HUES64 (cell line): Measurements from ENCODE around the gene ANXA1.

Experiments used
- H3K27ac ChIP-seq: 2 replicates; pipeline ENCODE4 v1.7.0; 2013; ENCODE audit warnings: low read depth, low read length, inconsistent platforms
- H3K27me3 ChIP-seq: 2 replicates; pipeline ENCODE4 v1.6.1; 2013; ENCODE audit warnings: mild to moderate bottlenecking, low read length; ENCODE audit not compliant: insufficient read depth
- H3K36me3 ChIP-seq: 2 replicates; pipeline ENCODE4 v1.6.1; 2013; ENCODE audit warnings: mild to moderate bottlenecking, low read length; ENCODE audit not compliant: insufficient read depth
- H3K4me1 ChIP-seq: 2 replicates; pipeline ENCODE4 v1.6.1; 2013; ENCODE audit warnings: mild to moderate bottlenecking, low read length, moderate library complexity; ENCODE audit not compliant: insufficient read depth
- H3K4me3 ChIP-seq: 2 replicates; pipeline ENCODE4 v1.5.1; 2013; ENCODE audit warnings: mild to moderate bottlenecking, low read length, moderate library complexity
- H3K9ac ChIP-seq: 2 replicates; pipeline ENCODE4 v1.6.1; 2013; ENCODE audit warnings: mild to moderate bottlenecking, low read depth, low read length
- H3K9me3 ChIP-seq: 2 replicates; pipeline ENCODE4 v1.6.1; 2013; ENCODE audit warnings: low read depth, low read length; ENCODE audit not compliant: insufficient read depth
- WGBS: fragments of 150-250, 120-280 bp; methylation state at CpG from one replicate; pipeline ENCODE4 v1.1.7; 2013; ENCODE audit warnings: missing lambda C conversion rate; 5-methylcytosine and 5-hydroxymethylcytosine counted together

The ANXA1 gene

GRCh38 chr9:73155377-73155776 is 3.7 kb downstream of the ANXA1 start:
- Histone ChIP-seq H3K9me3 (no peaks in the 10 kb centered on the region), H3K9ac (no peak overlapping the region), H3K27ac (no peak overlapping the region), H3K36me3 (peaks cover 22% of the 10 kb centered on the region; the same call in 1 of the 2 replicates), H3K4me1 (peaks cover 52% of the 10 kb centered on the region), H3K27me3 (no peaks in the 10 kb centered on the region), H3K4me3 (no peak overlapping the region)
- WGBS = 93% methylated on average over 2 of the region's 3 CpGs

DNA sequence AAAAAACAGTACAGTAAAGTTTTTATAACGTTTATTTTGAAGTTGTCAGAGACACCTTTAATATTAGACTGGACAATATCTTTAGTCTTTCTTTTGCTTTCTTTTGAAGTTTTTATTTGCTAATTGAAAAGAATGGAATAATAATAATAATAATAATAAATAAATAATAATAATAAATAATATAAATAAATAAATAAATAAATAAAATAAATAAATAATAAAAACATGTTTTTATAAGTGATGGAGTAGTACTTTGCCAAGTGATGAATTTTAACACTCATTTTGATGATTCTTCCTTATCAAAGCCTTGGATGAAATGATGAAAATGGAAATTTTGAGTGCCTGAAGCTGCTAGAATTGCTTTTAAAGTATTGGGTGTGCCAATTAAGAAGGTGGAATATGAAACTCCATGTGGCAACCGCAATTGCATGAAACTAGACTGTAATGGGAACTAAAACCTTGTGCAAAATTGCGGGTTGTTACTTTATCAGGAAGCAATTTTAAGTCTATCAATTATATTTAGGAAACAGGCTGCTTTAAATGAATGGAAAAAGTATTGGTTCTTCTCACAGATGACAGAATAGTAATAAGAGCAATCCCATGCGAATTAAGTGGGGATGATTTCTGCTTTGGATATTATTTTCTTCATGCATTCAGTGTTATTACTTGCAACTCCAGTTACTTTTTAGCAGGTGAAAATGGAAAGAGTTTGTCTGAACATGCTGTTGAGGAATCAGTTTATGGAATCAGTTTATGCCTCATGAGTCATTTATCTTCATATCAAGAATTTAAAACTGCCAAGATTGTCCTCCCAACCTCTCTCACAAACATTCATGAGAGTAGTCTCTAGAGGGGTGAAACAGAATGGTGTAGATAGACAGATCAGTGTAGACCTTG is 4.6 kb downstream of the ANXA1 start:
- Histone ChIP-seq H3K4me1 (peaks cover 48% of the 10 kb centered on the region), H3K27me3 (no peaks in the 10 kb centered on the region), H3K27ac (no peak overlapping the region), H3K36me3 (peaks cover 31% of the 10 kb centered on the region; the same call in 1 of the 2 replicates), H3K9me3 (no peaks in the 10 kb centered on the region), H3K9ac (no peak overlapping the region), H3K4me3 (no peak overlapping the region)
- 91% methylated on average over 3 of the region's 4 CpGs for WGBS

GRCh38 chr9:73156865-73157187 is 5.2 kb downstream of the ANXA1 start:
- peaks cover 36% of the 10 kb centered on the region; the same call in 1 of the 2 replicates for H3K36me3 ChIP-seq
- no peaks in the 10 kb centered on the region for H3K27me3 ChIP-seq
- H3K4me1 ChIP-seq = peaks cover 42% of the 10 kb centered on the region
- no peak overlapping the region for H3K9ac ChIP-seq
- H3K4me3 ChIP-seq = no peak overlapping the region
- H3K27ac ChIP-seq = no peak overlapping the region
- H3K9me3 ChIP-seq = no peaks in the 10 kb centered on the region

- Histone ChIP-seq H3K27me3 (no peaks in the 10 kb centered on the region), H3K4me1 (peaks cover 36% of the 10 kb centered on the region), H3K4me3 (no peak overlapping the region), H3K36me3 (peaks cover 46% of the 10 kb centered on the region; the same call in 1 of the 2 replicates), H3K27ac (no peak overlapping the region), H3K9me3 (no peaks in the 10 kb centered on the region), H3K9ac (no peak overlapping the region)
- WGBS = 89% methylated on average over 2 of the region's 2 CpGs
These were observed 6.1 kb downstream of the ANXA1 start for GRCh38 chr9:73157811-73158210.

GRCh38 chr9:73158723-73159122 is 7.1 kb downstream of the ANXA1 start:
- H3K27ac ChIP-seq = no peak overlapping the region
- H3K9ac ChIP-seq = no peak overlapping the region
- peaks cover 54% of the 10 kb centered on the region; the same call in 1 of the 2 replicates for H3K36me3 ChIP-seq
- H3K27me3 ChIP-seq = no peaks in the 10 kb centered on the region
- no peaks in the 10 kb centered on the region for H3K9me3 ChIP-seq
- H3K4me1 ChIP-seq = peaks cover 31% of the 10 kb centered on the region
- 95% methylated on average over 5 of the region's 6 CpGs for WGBS
- no peak overlapping the region for H3K4me3 ChIP-seq

DNA sequence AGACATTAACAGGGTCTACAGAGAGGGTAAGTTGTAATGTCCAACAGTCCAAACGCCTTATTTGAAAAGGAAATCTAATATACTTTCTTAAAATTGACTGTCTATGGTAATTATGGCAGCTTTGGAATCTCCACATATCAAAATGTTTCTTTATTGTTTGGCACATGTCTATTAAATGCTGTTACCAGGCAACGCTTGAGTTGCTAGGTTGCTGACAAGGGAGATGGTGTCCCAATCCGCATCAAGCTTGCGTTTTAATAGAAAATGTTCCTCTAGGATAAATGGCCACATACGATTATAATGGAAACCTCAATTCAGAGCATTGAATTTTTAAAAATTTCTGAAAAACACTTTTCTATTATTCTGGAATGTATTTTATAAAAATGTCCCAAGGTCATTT is 9.2 kb downstream of the ANXA1 start:
- no peak overlapping the region for H3K27ac ChIP-seq
- no peak overlapping the region for H3K9ac ChIP-seq
- WGBS = 96% methylated on average over 4 of the region's 5 CpGs
- peaks cover 27% of the 10 kb centered on the region for H3K4me1 ChIP-seq
- no peaks in the 10 kb centered on the region for H3K9me3 ChIP-seq
- no peaks in the 10 kb centered on the region for H3K27me3 ChIP-seq
- H3K36me3 ChIP-seq = peaks cover 76% of the 10 kb centered on the region; the same call in 1 of the 2 replicates
- H3K4me3 ChIP-seq = no peak overlapping the region

GRCh38 chr9:73162987-73163768 is 11.5 kb downstream of the ANXA1 start:
- no peaks in the 10 kb centered on the region for H3K27me3 ChIP-seq
- H3K36me3 ChIP-seq = peaks cover 87% of the 10 kb centered on the region; the same call in 1 of the 2 replicates
- no peak overlapping the region for H3K27ac ChIP-seq
- H3K4me1 ChIP-seq = peaks cover 21% of the 10 kb centered on the region
- no peak overlapping the region for H3K9ac ChIP-seq
- no peaks in the 10 kb centered on the region for H3K9me3 ChIP-seq
- H3K4me3 ChIP-seq = no peak overlapping the region
- WGBS = 83% methylated on average over 5 of the region's 6 CpGs

- Histone ChIP-seq H3K9me3 (no peaks in the 10 kb centered on the region), H3K27me3 (no peaks in the 10 kb centered on the region), H3K4me3 (no peak overlapping the region), H3K27ac (no peak overlapping the region), H3K36me3 (peaks cover 75% of the 10 kb centered on the region; the same call in 1 of the 2 replicates), H3K9ac (no peak overlapping the region), H3K4me1 (peaks cover 8% of the 10 kb centered on the region; the same call in 1 of the 2 replicates)
- WGBS = 92% methylated on average over 2 of the region's 2 CpGs
These were observed 14.2 kb downstream of the ANXA1 start for GRCh38 chr9:73165911-73166310.

GRCh38 chr9:73166468-73166867 is 14.8 kb downstream of the ANXA1 start:
- peaks cover 8% of the 10 kb centered on the region; the same call in 1 of the 2 replicates for H3K4me1 ChIP-seq
- H3K27ac ChIP-seq = no peak overlapping the region
- H3K27me3 ChIP-seq = no peaks in the 10 kb centered on the region
- no peak overlapping the region for H3K4me3 ChIP-seq
- H3K9me3 ChIP-seq = no peaks in the 10 kb centered on the region
- no peak overlapping the region for H3K9ac ChIP-seq
- WGBS = 96% methylated on average over 3 of the region's 3 CpGs
- peaks cover 69% of the 10 kb centered on the region; the same call in 1 of the 2 replicates for H3K36me3 ChIP-seq

GRCh38 chr9:73167614-73168013 is 15.9 kb downstream of the ANXA1 start:
- Histone ChIP-seq H3K4me3 (no peak overlapping the region), H3K9ac (no peak overlapping the region), H3K27ac (no peak overlapping the region), H3K36me3 (peaks cover 58% of the 10 kb centered on the region; the same call in 1 of the 2 replicates), H3K9me3 (no peaks in the 10 kb centered on the region), H3K27me3 (no peaks in the 10 kb centered on the region), H3K4me1 (peaks cover 7% of the 10 kb centered on the region; the same call in 1 of the 2 replicates)
- WGBS = 95% methylated on average over 4 of the region's 4 CpGs

GRCh38 chr9:73168298-73168934 is 16.8 kb downstream of the ANXA1 start:
- 89% methylated on average over 3 of the region's 5 CpGs for WGBS
- H3K27ac ChIP-seq = no peak overlapping the region
- no peaks in the 10 kb centered on the region for H3K4me1 ChIP-seq
- H3K27me3 ChIP-seq = no peaks in the 10 kb centered on the region
- H3K36me3 ChIP-seq = peaks cover 51% of the 10 kb centered on the region; the same call in 1 of the 2 replicates
- H3K4me3 ChIP-seq = no peak overlapping the region
- H3K9me3 ChIP-seq = no peaks in the 10 kb centered on the region
- H3K9ac ChIP-seq = no peak overlapping the region
